Mesothelial cell of epicardium (in vitro differentiated cells): Measurements from ENCODE around the gene HPX. TPM values are rescaled to one million over a fixed set of nuclear protein-coding genes. Genes with fewer than 3 reads are reported as not detected.
"Not testable (repeated sequence)": the region's sequence is repeated elsewhere in the genome, so short reads cannot be mapped to it uniquely, and the experiment has no call there.

Experiments
- DNase-seq, 2 experiments: peaks; one replicate each; pipeline ENCODE4 v3.0.0; 2021; ENCODE audit warnings: low spot score in 2 of 2; ENCODE audit not compliant: unreplicated experiment in 2 of 2
- H3K27ac Mint-ChIP-seq: 2 replicates; pipeline ENCODE4 v1.8.0; 2021; ENCODE audit warnings: mixed read lengths
- H3K27me3 Mint-ChIP-seq: 2 replicates; pipeline ENCODE4 v1.8.0; 2021; ENCODE audit warnings: low read depth, mixed read lengths
- H3K36me3 Mint-ChIP-seq: 2 replicates; pipeline ENCODE4 v1.8.0; 2021; ENCODE audit warnings: mixed read lengths
- H3K4me1 Mint-ChIP-seq: 2 replicates; pipeline ENCODE4 v1.8.0; 2021; ENCODE audit warnings: mixed read lengths
- H3K4me3 Mint-ChIP-seq: 2 replicates; pipeline ENCODE4 v1.8.0; 2021; ENCODE audit warnings: mild to moderate bottlenecking, moderate library complexity, mixed read lengths
- H3K9me3 Mint-ChIP-seq: 2 replicates; pipeline ENCODE4 v1.8.0; 2021; ENCODE audit warnings: mixed read lengths
- total RNA-seq: library from RNA; stranded (reverse); gene quantifications from 3 replicates; pipeline ENCODE4 v1.2.1, GENCODE V29; 2021
- TF ChIP-seq, protein P1 (sequence below): fragments of 200-600 bp; sonication (generic); IDR thresholded peaks from one replicate; pipeline ENCODE4 v1.5.0; 2021; ENCODE audit warnings: antibody characterized with exemption; ENCODE audit not compliant: unreplicated experiment

The HPX gene
- total RNA-seq, 1 donor from 2014 or later: 9.9 TPM

DNA sequence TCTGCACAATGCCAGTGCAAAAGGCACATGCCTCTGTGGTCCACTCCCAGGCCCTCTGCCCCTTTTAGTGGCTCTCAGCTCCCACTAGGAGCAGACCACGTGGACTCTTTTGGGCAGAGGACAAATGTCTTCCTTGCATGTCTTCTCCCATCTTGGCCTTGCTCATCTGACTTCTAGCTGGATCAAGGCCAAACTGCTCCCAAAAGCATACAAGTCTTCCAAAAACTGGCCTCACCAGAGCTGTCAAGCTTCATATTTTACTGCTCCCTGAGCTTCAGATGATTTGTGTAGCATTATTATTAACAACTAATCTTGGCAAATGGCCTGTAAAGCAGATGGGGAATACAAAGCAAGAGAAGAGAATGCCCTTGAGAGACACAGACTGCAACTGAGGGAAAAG lies 43.6 kb downstream of the HPX start:
- no peak for DNase-seq

DNA sequence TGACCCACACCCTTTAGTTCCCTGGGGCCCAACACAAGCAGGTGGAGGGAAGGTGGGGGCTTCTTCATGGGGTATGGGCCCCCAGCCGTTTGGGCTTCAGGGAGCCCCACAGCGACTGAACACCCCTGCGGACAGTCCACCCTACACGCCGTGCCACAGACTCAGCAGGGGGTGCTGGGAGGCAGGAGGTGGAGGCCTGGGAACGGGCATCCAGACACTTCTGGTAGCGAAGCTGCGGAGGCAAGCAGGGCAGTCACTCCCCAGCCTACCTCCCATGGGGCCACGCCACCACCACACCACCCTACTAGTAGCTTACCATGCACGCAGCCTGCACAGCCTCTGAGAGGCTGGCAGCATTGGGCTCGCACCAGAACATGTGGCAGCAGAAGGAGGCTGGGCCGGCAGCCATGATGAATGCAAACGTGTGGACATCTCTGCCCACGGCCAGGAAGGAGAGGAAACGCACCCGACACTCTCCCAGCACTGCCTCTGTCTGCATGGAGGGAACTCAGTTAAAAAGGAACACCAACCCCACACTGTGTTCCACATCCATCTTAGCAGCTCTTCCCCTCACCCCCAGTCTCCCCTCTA lies 45.2 kb downstream of the HPX start:
- no peaks in the 10 kb centered on the region for H3K9me3 Mint-ChIP-seq
- H3K36me3 Mint-ChIP-seq: peaks cover 15% of the 10 kb centered on the region
- no peaks in the 10 kb centered on the region for H3K27me3 Mint-ChIP-seq
- no peak overlapping the region for H3K27ac Mint-ChIP-seq
- peaks cover 23% of the 10 kb centered on the region for H3K4me1 Mint-ChIP-seq
- no peak overlapping the region for H3K4me3 Mint-ChIP-seq
- TF ChIP-seq, protein P1, sequence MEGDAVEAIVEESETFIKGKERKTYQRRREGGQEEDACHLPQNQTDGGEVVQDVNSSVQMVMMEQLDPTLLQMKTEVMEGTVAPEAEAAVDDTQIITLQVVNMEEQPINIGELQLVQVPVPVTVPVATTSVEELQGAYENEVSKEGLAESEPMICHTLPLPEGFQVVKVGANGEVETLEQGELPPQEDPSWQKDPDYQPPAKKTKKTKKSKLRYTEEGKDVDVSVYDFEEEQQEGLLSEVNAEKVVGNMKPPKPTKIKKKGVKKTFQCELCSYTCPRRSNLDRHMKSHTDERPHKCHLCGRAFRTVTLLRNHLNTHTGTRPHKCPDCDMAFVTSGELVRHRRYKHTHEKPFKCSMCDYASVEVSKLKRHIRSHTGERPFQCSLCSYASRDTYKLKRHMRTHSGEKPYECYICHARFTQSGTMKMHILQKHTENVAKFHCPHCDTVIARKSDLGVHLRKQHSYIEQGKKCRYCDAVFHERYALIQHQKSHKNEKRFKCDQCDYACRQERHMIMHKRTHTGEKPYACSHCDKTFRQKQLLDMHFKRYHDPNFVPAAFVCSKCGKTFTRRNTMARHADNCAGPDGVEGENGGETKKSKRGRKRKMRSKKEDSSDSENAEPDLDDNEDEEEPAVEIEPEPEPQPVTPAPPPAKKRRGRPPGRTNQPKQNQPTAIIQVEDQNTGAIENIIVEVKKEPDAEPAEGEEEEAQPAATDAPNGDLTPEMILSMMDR: no peak
- no peak for DNase-seq

More for the DNA sequence above, 43.6 kb downstream of the HPX start:
- no peaks in the 10 kb centered on the region for H3K9me3 Mint-ChIP-seq
- H3K4me1 Mint-ChIP-seq: peaks cover 15% of the 10 kb centered on the region
- no peaks in the 10 kb centered on the region for H3K27me3 Mint-ChIP-seq
- H3K36me3 Mint-ChIP-seq: peaks cover 15% of the 10 kb centered on the region
- H3K27ac Mint-ChIP-seq: peak overlapping the region; percentile 14
- H3K4me3 Mint-ChIP-seq: no peak overlapping the region
- TF ChIP-seq, protein P1: no peak

DNA sequence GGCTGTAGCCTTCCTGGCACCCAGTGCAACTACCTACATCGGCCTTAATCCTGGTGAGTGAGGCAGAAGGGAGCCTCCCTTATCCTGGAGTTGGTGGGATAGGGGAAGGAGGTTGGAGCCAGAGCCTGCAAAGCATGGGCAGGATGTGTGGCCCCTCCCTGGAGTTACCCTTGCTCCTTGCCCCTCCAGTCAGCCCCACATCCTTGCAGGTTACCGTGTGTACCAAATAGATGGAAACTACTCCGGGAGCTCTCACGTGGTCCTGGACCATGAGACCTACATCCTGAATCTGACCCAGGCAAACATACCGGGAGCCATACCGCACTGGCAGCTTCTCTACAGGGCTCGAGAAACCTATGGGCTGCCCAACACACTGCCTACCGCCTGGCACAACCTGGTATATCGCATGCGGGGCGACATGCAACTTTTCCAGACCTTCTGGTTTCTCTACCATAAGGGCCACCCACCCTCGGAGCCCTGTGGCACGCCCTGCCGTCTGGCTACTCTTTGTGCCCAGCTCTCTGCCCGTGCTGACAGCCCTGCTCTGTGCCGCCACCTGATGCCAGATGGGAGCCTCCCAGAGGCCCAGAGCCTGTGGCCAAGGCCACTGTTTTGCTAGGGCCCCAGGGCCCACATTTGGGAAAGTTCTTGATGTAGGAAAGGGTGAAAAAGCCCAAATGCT lies 46.7 kb downstream of the HPX start:
- H3K4me3 Mint-ChIP-seq: no peak overlapping the region
- no peak overlapping the region for H3K27ac Mint-ChIP-seq
- no peaks in the 10 kb centered on the region for H3K9me3 Mint-ChIP-seq
- TF ChIP-seq, protein P1: no peak
- no peak for DNase-seq
- H3K4me1 Mint-ChIP-seq: peaks cover 30% of the 10 kb centered on the region
- H3K36me3 Mint-ChIP-seq: peaks cover 11% of the 10 kb centered on the region
- H3K27me3 Mint-ChIP-seq: no peaks in the 10 kb centered on the region

DNA sequence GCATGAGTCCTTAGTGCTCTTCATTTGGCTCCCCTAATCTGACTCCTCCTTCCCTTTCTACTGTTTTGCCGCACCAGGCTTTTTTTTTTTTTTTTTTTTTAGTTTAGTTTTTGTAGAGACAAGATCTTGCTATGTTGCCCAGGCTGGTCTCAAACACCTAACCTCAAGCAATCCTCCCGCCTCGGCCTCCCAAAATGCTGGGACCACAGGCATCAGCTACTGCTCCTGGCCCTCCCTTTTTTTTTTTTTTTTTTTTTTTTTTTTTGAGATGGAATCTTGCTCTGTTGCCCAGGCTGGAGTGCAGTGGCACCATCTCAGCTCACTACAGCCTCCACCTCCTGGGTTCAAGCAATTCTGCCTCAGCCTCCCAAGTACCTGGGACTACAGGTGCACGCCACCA lies 48.5 kb downstream of the HPX start:
- peak overlapping the region; percentile 28 for H3K4me3 Mint-ChIP-seq
- H3K27ac Mint-ChIP-seq, H3K9me3 Mint-ChIP-seq, H3K36me3 Mint-ChIP-seq, DNase-seq, H3K27me3 Mint-ChIP-seq: not testable (repeated sequence)
- peaks cover 21% of the 10 kb centered on the region for H3K4me1 Mint-ChIP-seq

DNA sequence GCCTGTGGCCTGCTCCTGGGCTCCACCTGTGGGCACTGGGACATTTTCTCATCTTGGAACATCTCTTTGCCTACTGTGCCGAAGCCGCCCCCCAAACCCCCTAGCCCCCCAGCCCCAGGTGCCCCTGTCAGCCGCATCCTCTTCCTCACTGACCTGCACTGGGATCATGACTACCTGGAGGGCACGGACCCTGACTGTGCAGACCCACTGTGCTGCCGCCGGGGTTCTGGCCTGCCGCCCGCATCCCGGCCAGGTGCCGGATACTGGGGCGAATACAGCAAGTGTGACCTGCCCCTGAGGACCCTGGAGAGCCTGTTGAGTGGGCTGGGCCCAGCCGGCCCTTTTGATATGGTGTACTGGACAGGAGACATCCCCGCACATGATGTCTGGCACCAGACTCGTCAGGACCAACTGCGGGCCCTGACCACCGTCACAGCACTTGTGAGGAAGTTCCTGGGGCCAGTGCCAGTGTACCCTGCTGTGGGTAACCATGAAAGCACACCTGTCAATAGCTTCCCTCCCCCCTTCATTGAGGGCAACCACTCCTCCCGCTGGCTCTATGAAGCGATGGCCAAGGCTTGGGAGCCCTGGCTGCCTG lies 49.2 kb downstream of the HPX start:
- H3K27me3 Mint-ChIP-seq: no peaks in the 10 kb centered on the region
- peak overlapping the region; percentile 83 for H3K4me3 Mint-ChIP-seq
- no peak for DNase-seq
- TF ChIP-seq, protein P1: no peak
- H3K9me3 Mint-ChIP-seq: no peaks in the 10 kb centered on the region
- H3K36me3 Mint-ChIP-seq: peaks cover 5% of the 10 kb centered on the region
- H3K27ac Mint-ChIP-seq: no peak overlapping the region
- peaks cover 15% of the 10 kb centered on the region for H3K4me1 Mint-ChIP-seq
